Upper lobe of right lung (tissue), 1 donor: ENCODE measurements around the gene DUS2. TPM values are rescaled to one million over a fixed set of nuclear protein-coding genes. Genes with fewer than 3 reads are reported as not detected.
A peak's percentile ranks its signal among the peaks of the same experiment; 100 is the strongest.

ENCODE experiments used
- ATAC-seq: fragments of 200-7000 bp; cut with Tn5 transposase; one replicate; pipeline ENCODE4 v1.9.1; 2020; ENCODE audit warnings: mild to moderate bottlenecking, moderate library complexity
- DNase-seq: peaks from one replicate; pipeline ENCODE4 v3.0.0-alpha.2; 2020
- H3K27ac ChIP-seq: fragments of 200-600 bp; one replicate; pipeline ENCODE4 v1.8.0; 2022
- H3K27me3 ChIP-seq: fragments of 200-600 bp; one replicate; pipeline ENCODE4 v1.8.0; 2022; ENCODE audit warnings: mild to moderate bottlenecking
- H3K36me3 ChIP-seq: fragments of 200-600 bp; one replicate; pipeline ENCODE4 v1.8.0; 2022
- H3K4me1 ChIP-seq: fragments of 200-600 bp; one replicate; pipeline ENCODE4 v1.8.0; 2022
- H3K4me3 ChIP-seq: fragments of 200-600 bp; one replicate; pipeline ENCODE4 v1.8.0; 2022; ENCODE audit warnings: mild to moderate bottlenecking
- H3K9me3 ChIP-seq: fragments of 200-600 bp; one replicate; pipeline ENCODE4 v1.8.0; 2022
- intact Hi-C: fragments of 100-400 bp; cut with DNase I; formaldehyde crosslinking; loops from one replicate; pipeline ENCODE4 v1.11.0; 2022
- total RNA-seq: library from RNA; stranded (reverse); fragmentation: NEBNext Ultra II Directional; extraction: Animal tissue kit (Norgen Biotek cat#: 25700); gene quantifications from one replicate; pipeline ENCODE4 v1.2.1, GENCODE V29; 2021
- TF ChIP-seq, protein P1 (sequence below): fragments of 200-600 bp; IDR thresholded peaks from one replicate; pipeline ENCODE4 v1.8.0; 2022; ENCODE audit warnings: antibody characterized with exemption
- donor health status: DM: no; HTN: yes; CAD: no; lungs with severe emphysema.

DUS2 gene
- total RNA-seq, 1 donor from 2014 or later: 11.2 TPM

DNA sequence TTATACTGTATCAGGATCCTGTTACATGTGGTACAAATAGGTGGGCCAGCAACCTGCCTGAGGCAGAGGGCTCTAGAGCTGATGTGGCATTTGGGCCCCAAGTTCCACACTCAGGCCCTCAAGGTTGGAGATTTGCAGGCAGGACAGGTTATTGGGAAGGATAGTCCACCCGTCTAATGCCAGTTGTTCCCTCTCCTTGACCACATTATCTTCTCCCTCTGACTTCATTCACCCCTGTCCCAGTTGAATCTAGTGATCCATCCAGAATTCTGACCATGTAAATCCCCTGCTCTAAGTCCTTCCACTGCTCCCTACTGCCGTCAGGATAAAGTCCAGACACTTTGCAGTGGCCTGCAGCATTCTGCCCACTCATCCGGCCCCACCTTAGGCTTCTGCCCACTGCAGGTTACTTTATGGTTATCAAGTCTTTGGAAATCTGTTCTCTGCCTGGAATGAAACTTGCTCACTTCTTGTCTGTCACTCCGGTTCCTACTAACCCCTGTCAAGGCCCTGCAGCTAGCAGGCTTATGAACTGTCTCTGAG is 60.2 kb downstream of the DUS2 start:
- TF ChIP-seq, protein P1, sequence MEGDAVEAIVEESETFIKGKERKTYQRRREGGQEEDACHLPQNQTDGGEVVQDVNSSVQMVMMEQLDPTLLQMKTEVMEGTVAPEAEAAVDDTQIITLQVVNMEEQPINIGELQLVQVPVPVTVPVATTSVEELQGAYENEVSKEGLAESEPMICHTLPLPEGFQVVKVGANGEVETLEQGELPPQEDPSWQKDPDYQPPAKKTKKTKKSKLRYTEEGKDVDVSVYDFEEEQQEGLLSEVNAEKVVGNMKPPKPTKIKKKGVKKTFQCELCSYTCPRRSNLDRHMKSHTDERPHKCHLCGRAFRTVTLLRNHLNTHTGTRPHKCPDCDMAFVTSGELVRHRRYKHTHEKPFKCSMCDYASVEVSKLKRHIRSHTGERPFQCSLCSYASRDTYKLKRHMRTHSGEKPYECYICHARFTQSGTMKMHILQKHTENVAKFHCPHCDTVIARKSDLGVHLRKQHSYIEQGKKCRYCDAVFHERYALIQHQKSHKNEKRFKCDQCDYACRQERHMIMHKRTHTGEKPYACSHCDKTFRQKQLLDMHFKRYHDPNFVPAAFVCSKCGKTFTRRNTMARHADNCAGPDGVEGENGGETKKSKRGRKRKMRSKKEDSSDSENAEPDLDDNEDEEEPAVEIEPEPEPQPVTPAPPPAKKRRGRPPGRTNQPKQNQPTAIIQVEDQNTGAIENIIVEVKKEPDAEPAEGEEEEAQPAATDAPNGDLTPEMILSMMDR: no peak
- DNase-seq (no peak), ATAC-seq (no peak)
- H3K4me3 ChIP-seq: no peak overlapping the region
- H3K9me3 ChIP-seq: no peaks in the 10 kb centered on the region
- H3K4me1 ChIP-seq: peaks cover 72% of the 10 kb centered on the region
- H3K27me3 ChIP-seq: no peaks in the 10 kb centered on the region
- intact Hi-C loops: loop anchor here (10.0 kb wide), 1 partner anchor 151 kb away; the partner anchor contains the start of gene ESRP2
- peaks cover 5% of the 10 kb centered on the region for H3K36me3 ChIP-seq
- H3K27ac ChIP-seq: peak overlapping the region; percentile 99

DNA sequence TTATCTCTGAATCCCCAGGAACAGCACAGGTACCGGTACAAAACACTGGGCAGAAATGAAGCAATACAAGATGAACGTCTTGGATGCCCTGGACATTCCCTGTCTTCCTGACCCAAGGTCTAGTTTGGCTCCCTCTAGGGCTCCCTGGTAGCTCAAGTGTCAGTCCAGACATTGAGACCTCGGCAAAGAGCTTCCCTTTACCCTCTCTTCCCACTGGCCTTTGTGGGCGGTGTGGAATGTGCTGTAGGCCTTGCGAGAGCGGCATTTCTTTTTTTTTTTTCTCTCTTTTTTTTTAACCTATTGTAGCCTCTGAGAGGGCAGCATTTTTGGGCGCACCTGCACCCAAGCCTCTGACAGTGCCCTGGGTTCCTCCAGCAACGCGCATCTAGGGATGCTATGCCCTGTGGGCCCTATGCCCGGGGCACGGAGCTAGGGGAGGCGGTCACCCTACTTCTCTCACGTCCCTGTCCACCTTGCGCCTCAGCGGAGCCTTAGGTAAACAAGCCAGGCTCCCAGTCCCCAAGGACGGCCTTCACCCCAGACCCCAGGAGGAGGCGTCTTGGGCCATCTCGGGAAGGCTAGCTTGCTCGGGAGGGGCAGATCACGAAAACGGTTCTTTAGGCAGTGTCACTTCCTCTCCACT is 60.9 kb downstream of the DUS2 start:
- TF ChIP-seq, protein P1: no peak
- Histone ChIP-seq H3K4me3 (peak overlapping the region; percentile 75), H3K27ac (peak overlapping the region; percentile 99), H3K27me3 (no peaks in the 10 kb centered on the region), H3K4me1 (peaks cover 65% of the 10 kb centered on the region), H3K36me3 (no peaks in the 10 kb centered on the region), H3K9me3 (no peaks in the 10 kb centered on the region)
- intact Hi-C loops: loop anchor here (10.0 kb wide), 1 partner anchor 151 kb away; the partner anchor contains the start of gene ESRP2
- DNase-seq: no peak
- peak; percentile 8 for ATAC-seq

DNA sequence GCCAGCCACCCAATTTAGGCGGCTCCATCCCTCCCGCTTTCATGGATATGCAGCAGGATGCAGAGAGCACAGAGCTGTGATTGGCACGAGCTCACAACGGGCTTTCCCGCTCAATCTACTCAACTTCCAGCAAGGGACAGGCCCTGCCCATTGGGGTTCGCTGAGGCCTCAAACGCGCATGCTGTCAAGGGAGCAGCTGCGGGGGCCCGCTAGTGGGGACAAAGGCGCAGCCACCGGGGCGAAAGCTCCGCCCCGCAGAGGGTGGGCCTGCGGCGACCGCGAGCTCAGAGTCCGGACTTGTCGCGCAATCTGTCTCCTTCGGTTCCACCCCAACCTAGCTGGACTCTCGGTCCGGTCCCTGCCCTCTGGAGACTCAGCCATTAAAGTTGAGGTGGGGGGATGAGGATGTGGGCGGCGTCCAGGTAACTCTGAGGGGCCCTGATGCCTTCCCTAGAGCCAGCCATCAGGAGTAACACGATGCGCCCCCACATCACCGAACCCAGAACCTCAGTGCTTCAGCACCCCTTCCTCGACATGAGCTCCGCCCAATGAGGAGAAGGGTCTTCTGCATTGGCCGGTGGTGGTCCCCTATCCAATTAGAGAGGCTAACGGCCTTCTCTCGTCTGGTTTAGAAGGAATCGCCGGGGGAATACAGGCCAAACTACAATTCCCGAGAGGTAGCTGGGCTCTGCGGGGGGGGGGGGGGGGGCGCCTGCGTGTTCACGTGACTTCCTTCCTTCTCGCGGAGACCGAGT is 61.6 kb downstream of the DUS2 start:
- Histone ChIP-seq H3K4me1 (peaks cover 58% of the 10 kb centered on the region), H3K9me3 (no peaks in the 10 kb centered on the region), H3K27me3 (no peaks in the 10 kb centered on the region), H3K36me3 (no peaks in the 10 kb centered on the region), H3K27ac (peak overlapping the region; percentile 99), H3K4me3 (peak overlapping the region; percentile 75)
- ATAC-seq (peak; percentile 77), DNase-seq (peak; percentile 96)
- intact Hi-C loops: loop anchor here (10.0 kb wide), 1 partner anchor 150 kb away; the partner anchor contains the start of gene ESRP2
- TF ChIP-seq, protein P1: peak; percentile 31

DNA sequence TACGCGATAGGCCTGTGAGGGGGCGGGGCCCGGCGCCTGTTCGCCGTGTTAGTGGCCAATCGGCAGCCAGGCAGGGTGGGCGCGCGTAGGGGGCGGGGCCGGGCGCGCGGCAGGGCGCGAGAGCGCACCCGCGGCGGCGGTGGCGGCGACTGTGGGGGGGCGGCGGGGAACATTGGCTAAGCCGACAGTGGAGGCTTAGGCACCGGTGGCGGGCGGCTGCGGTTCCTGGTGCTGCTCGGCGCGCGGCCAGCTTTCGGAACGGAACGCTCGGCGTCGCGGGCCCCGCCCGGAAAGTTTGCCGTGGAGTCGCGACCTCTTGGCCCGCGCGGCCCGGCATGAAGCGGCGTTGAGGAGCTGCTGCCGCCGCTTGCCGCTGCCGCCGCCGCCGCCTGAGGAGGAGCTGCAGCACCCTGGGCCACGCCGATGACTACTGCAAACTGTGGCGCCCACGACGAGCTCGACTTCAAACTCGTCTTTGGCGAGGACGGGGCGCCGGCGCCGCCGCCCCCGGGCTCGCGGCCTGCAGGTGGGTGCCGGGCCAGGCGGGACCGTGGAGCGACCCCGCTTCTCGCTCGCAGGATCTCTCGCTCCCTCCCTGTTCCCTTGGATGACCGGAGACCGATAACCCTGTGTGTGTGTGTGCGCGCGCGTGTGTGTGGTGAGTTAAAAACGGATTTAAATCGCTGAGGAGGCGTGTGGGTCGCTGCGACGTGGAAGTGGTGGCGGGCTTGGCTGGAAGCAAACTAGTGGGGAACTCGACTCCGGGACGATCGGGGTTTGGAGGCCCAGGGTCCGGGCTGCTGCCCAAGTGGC is 62.4 kb downstream of the DUS2 start, which contains the start of gene NFATC3:
NFATC3 (plus strand) TSS at position 112 of the 813 bp plus-strand sequence; CDS start at position 424, 312 bp downstream.
- peak; percentile 94 for ATAC-seq
- Histone ChIP-seq H3K36me3 (no peaks in the 10 kb centered on the region), H3K9me3 (no peaks in the 10 kb centered on the region), H3K4me3 (peak within 1 kb of the TSS; percentile 81), H3K27ac (peak within 1 kb of the TSS; percentile 99), H3K4me1 (peaks cover 52% of the 10 kb centered on the region), H3K27me3 (no peaks in the 10 kb centered on the region)
- TF ChIP-seq, protein P1: no peak
- peak; percentile 100 for DNase-seq
- intact Hi-C loops: loop anchor here (10.0 kb wide), 1 partner anchor 149 kb away; the partner anchor contains the start of gene ESRP2

DNA sequence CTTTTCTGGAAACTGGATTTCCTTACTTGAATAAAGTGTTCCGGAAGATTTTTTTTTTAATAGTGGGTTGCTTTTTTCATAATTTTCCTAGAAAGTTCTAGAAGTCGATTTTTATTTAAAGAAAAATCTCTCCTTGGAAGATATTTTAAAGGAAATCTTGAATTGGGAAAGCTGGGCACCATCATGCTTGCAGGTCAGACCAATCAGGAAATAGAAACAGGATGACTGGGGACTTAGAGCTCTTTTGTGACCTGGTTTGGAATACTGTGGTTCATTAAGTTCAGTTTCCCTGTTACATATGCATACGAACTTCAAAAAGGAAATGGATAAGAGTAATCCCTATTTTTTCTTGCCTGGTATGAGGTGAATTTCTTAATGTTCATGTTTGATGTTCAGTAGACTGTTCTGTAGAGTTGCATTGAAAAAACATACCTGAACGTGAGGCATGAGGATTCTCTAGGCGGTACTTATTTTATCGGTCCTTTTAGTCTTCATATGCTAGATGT is 63.3 kb downstream of the DUS2 start:
- intact Hi-C loops: loop anchor here (10.0 kb wide), 1 partner anchor 148 kb away; the partner anchor contains the start of gene ESRP2
- H3K36me3 ChIP-seq: no peaks in the 10 kb centered on the region
- DNase-seq (no peak), ATAC-seq (no peak)
- no peaks in the 10 kb centered on the region for H3K9me3 ChIP-seq
- peak overlapping the region; percentile 81 for H3K4me3 ChIP-seq
- peaks cover 52% of the 10 kb centered on the region for H3K4me1 ChIP-seq
- H3K27ac ChIP-seq: peak overlapping the region; percentile 91
- TF ChIP-seq, protein P1: no peak
- no peaks in the 10 kb centered on the region for H3K27me3 ChIP-seq
